Liver (tissue), 9 donors: ENCODE measurements around the gene P2RY14. TPM values are rescaled to one million over a fixed set of nuclear protein-coding genes. Genes with fewer than 3 reads are reported as not detected.
"Not testable (repeated sequence)": the region's sequence is repeated elsewhere in the genome, so short reads cannot be mapped to it uniquely, and the experiment has no call there.

Experiments
- DNase-seq: peaks from one replicate; pipeline ENCODE4 v3.0.0-alpha.2; 2017; ENCODE audit warnings: low spot score
- H3K27ac ChIP-seq, 2 donors: one replicate each; pipeline ENCODE4 v1.7.0; 2013; ENCODE audit warnings: inconsistent platforms in 2 of 2, low read length in 2 of 2, control low read depth in 1 of 2, low read depth in 1 of 2, mild to moderate bottlenecking in 1 of 2
- H3K27me3 ChIP-seq, 4 donors: one replicate each; pipeline versions ENCODE4 v1.6.1 to v1.7.0; 2013; ENCODE audit warnings: low read length in 3 of 4, inconsistent platforms in 1 of 4, mild to moderate bottlenecking in 1 of 4, moderate library complexity in 1 of 4; ENCODE audit not compliant: control insufficient read depth in 4 of 4, insufficient read depth in 4 of 4
- H3K36me3 ChIP-seq, 4 donors: one replicate each; pipeline versions ENCODE4 v1.6.1 to v1.7.0; 2013; ENCODE audit warnings: low read length in 3 of 4, mild to moderate bottlenecking in 3 of 4, low read depth in 1 of 4, moderate library complexity in 1 of 4; ENCODE audit not compliant: control insufficient read depth in 4 of 4, insufficient read depth in 3 of 4
- H3K4me1 ChIP-seq, 4 donors: one replicate each; pipeline versions ENCODE4 v1.6.1 to v1.7.0; 2013; ENCODE audit warnings: low read length in 3 of 4, mild to moderate bottlenecking in 3 of 4, moderate library complexity in 1 of 4; ENCODE audit not compliant: control insufficient read depth in 4 of 4, insufficient read depth in 4 of 4
- H3K4me3 ChIP-seq, 3 donors: one replicate each; pipeline versions ENCODE4 v1.6.1 to v1.7.0; 2013; ENCODE audit warnings: low read length in 3 of 3, control low read depth in 1 of 3, low read depth in 1 of 3, mild to moderate bottlenecking in 1 of 3
- H3K9ac ChIP-seq, 2 donors: one replicate each; pipeline ENCODE4 v1.7.0; 2013; ENCODE audit warnings: low read length in 2 of 2, mild to moderate bottlenecking in 2 of 2, moderate library complexity in 2 of 2, control low read depth in 1 of 2, low read depth in 1 of 2
- H3K9me3 ChIP-seq, 4 donors: one replicate each; pipeline versions ENCODE4 v1.6.1 to v1.7.0; 2013; ENCODE audit warnings: low read length in 3 of 4; ENCODE audit not compliant: control insufficient read depth in 4 of 4
- ATF3 ChIP-seq: IDR thresholded peaks from 2 replicates; pipeline ENCODE4 v1.6.1; 2016; ENCODE audit warnings: antibody characterized with exemption
- CTCF ChIP-seq: fragments of 150-350 bp; IDR thresholded peaks from 2 replicates; pipeline ENCODE4 v1.5.1; 2017; ENCODE audit warnings: improper control_type of control experiment, low read depth, low read length; ENCODE audit not compliant: missing input control
- EGR1 ChIP-seq, 2 donors: IDR thresholded peaks; 2 replicates each; pipeline ENCODE4 v1.6.1; 2016 to 2018; ENCODE audit warnings: antibody characterized with exemption in 2 of 2, low read depth in 2 of 2
- FOXA1 ChIP-seq: IDR thresholded peaks from 2 replicates; pipeline ENCODE4 v1.6.1; 2016; ENCODE audit warnings: antibody characterized with exemption
- FOXA2 ChIP-seq: IDR thresholded peaks from 2 replicates; pipeline ENCODE4 v1.6.1; 2016; ENCODE audit warnings: antibody characterized with exemption
- GABPA ChIP-seq, 2 donors: IDR thresholded peaks in 1 of 2; conservative IDR thresholded peaks in 1 of 2; 2 replicates each; pipeline ENCODE4 v1.6.1; 2016; ENCODE audit warnings: antibody characterized with exemption in 2 of 2, mild to moderate bottlenecking in 1 of 2, moderate library complexity in 1 of 2
- HNF4A ChIP-seq, 2 donors: conservative IDR thresholded peaks; 2 replicates each; pipeline ENCODE4 v1.6.1; 2016; ENCODE audit warnings: antibody characterized with exemption in 2 of 2, mild to moderate bottlenecking in 2 of 2
- HNF4G ChIP-seq: IDR thresholded peaks from 2 replicates; pipeline ENCODE4 v1.6.1; 2016; ENCODE audit warnings: antibody characterized with exemption
- JUND ChIP-seq, 2 donors: IDR thresholded peaks; 2 replicates each; pipeline ENCODE4 v1.6.1; 2016; ENCODE audit warnings: antibody characterized with exemption in 2 of 2
- MAX ChIP-seq: IDR thresholded peaks from 2 replicates; pipeline ENCODE4 v1.6.1; 2016; ENCODE audit warnings: antibody characterized with exemption
- NR2F2 ChIP-seq: IDR thresholded peaks from 2 replicates; pipeline ENCODE4 v1.6.1; 2016; ENCODE audit warnings: antibody characterized with exemption
- RAD21 ChIP-seq, 2 donors: IDR thresholded peaks; 2 replicates each; pipeline ENCODE4 v1.6.1; 2016; ENCODE audit warnings: antibody characterized with exemption in 2 of 2, mild to moderate bottlenecking in 2 of 2
- REST ChIP-seq: IDR thresholded peaks from 2 replicates; pipeline ENCODE4 v1.6.1; 2016; ENCODE audit warnings: antibody characterized with exemption, mild to moderate bottlenecking
- RXRA ChIP-seq, 2 donors: IDR thresholded peaks; 2 replicates each; pipeline ENCODE4 v1.6.1; 2017 to 2018; ENCODE audit warnings: antibody characterized with exemption in 2 of 2, mild to moderate bottlenecking in 1 of 2
- SP1 ChIP-seq: IDR thresholded peaks from 2 replicates; pipeline ENCODE4 v1.6.1; 2018; ENCODE audit warnings: antibody characterized with exemption, mild to moderate bottlenecking
- TAF1 ChIP-seq: conservative IDR thresholded peaks from 2 replicates; pipeline ENCODE4 v1.6.1; 2016; ENCODE audit warnings: antibody characterized with exemption, mild to moderate bottlenecking
- YY1 ChIP-seq: IDR thresholded peaks from 2 replicates; pipeline ENCODE4 v1.6.1; 2016; ENCODE audit warnings: antibody characterized with exemption, mild to moderate bottlenecking
- ZBTB33 ChIP-seq: IDR thresholded peaks from 2 replicates; pipeline ENCODE4 v1.6.1; 2016; ENCODE audit warnings: antibody characterized with exemption
- WGBS: extraction: QIAGEN DNeasy Blood & Tissue Kit; methylation state at CpG from one replicate; pipeline ENCODE4 v1.1.7; 2013; 5-methylcytosine and 5-hydroxymethylcytosine counted together
- polyA plus RNA-seq, 2 donors: library from polyadenylated mRNA; stranded (reverse) in 1 of 2; unstranded in 1 of 2; fragments of 200-250 nt in 1 of 2; fragments of >200 nt in 1 of 2; fragmentation: Nextera tagmentation in 1 of 2; extraction: Ambion mirVana in 1 of 2; gene quantifications; one replicate each; pipeline versions ENCODE4 v1.2.1 to v1.2.3, GENCODE V29; 2013 to 2015
- total RNA-seq, 2 donors: library from RNA; depleted of rRNA; stranded (reverse); fragments of >200 nt; gene quantifications; one replicate each; pipeline ENCODE4 v1.2.3, GENCODE V29; 2014
- donor health status: healthy.
- donor health status: healthy.
- donor health status: healthy.
- donor health status: healthy.
- donor health status: healthy.

Gene P2RY14
- total and polyA plus RNA-seq, 4 donors, result 0.10 to 0.37 (median 0.22) TPM

- TF ChIP-seq ATF3, result no peak
- TF ChIP-seq EGR1 (IDR thresholded peaks at IDR 0.05; ENCODE audit: low read depth in 2 of 2), result no peak
These were observed 21.6 kb downstream of the P2RY14 start (continued) for GRCh38 chr3:151256749-151257148.

- no peaks in the 10 kb centered on the region for H3K36me3 ChIP-seq
These were observed 29.5 kb downstream of the P2RY14 start for GRCh38 chr3:151248772-151249337.

GRCh38 chr3:151242006-151242405, 36.3 kb downstream of the P2RY14 start:
- H3K27me3 ChIP-seq, H3K4me1 ChIP-seq, H3K36me3 ChIP-seq, H3K27ac ChIP-seq, H3K4me3 ChIP-seq, H3K9me3 ChIP-seq, H3K9ac ChIP-seq, DNase-seq: not testable (repeated sequence)
- WGBS, result 86% methylated on average over 14 of the region's 18 CpGs

More at GRCh38 chr3:151248772-151249337, 29.5 kb downstream of the P2RY14 start:
- no peaks in the 10 kb centered on the region for H3K27me3 ChIP-seq
- TF ChIP-seq ATF3, result no peak
- H3K4me3 ChIP-seq, result no peak overlapping the region
- WGBS, result 35% methylated on average over 3 of the region's 3 CpGs
- H3K4me1 ChIP-seq, result no peaks in the 10 kb centered on the region
- H3K9me3 ChIP-seq, result no peaks in the 10 kb centered on the region
- no peak for DNase-seq
- no peak overlapping the region for H3K27ac ChIP-seq
- H3K9ac ChIP-seq, result no peak overlapping the region

GRCh38 chr3:151236736-151237135, 41.6 kb downstream of the P2RY14 start:
- Histone ChIP-seq H3K27ac (no peak overlapping the region), H3K9ac (no peak overlapping the region), H3K9me3 (no peaks in the 10 kb centered on the region), H3K27me3 (no peaks in the 10 kb centered on the region), H3K36me3 (no peaks in the 10 kb centered on the region), H3K4me3 (no peak overlapping the region), H3K4me1 (no peaks in the 10 kb centered on the region)
- 90% methylated on average over 7 of the region's 7 CpGs for WGBS
- DNase-seq, result no peak
- TF ChIP-seq YY1 (no peak), ZBTB33 (no peak), RAD21 (IDR thresholded peaks at IDR 0.05) (no peak), EGR1 (IDR thresholded peaks at IDR 0.05; ENCODE audit: low read depth in 2 of 2) (no peak), RXRA (IDR thresholded peaks at IDR 0.05) (no peak), FOXA2 (no peak), HNF4G (no peak), REST (no peak), MAX (no peak), CTCF (no peak), GABPA (IDR thresholded peaks at IDR 0.05 in 1 of 2, conservative IDR thresholded peaks at IDR 0.05 in 1 of 2) (no peak), HNF4A (conservative IDR thresholded peaks at IDR 0.05) (no peak), JUND (IDR thresholded peaks at IDR 0.05) (no peak), SP1 (no peak), TAF1 (no peak), NR2F2 (no peak), FOXA1 (no peak)
